ENCODE results near the gene TMEM106A. TPM values are rescaled to one million over a fixed set of nuclear protein-coding genes. Genes with fewer than 3 reads are reported as not detected.

TMEM106A gene
- total and polyA plus RNA-seq, 2 of the 13 experiments (the other 11 are each of a cell fraction or from before 2014, with no cell fraction given) = 16.9 to 35.9 TPM

- TF ChIP-seq ZFP91 (CRISPR knock-in tag; IDR thresholded peaks at IDR 0.05; ENCODE audit: borderline replicate concordance) = peak; percentile 79; the same call in 1 of the 2 replicates
- 0 out of 2 replicates have a peak, but pooled peaks have one; percentile 3 for TF ChIP-seq KMT2B (CRISPR knock-in tag; IDR thresholded peaks at IDR 0.05)
- TF ChIP-seq ZNF687 (CRISPR knock-in tag; IDR thresholded peaks at IDR 0.05) = peak; percentile 85
- TF ChIP-seq KDM2A (CRISPR knock-in tag; IDR thresholded peaks at IDR 0.05; ENCODE audit: borderline replicate concordance, low read depth) = 0 out of 2 replicates have a peak, but pooled peaks have one; percentile 4
- TF ChIP-seq TGIF2 (CRISPR knock-in tag; IDR thresholded peaks at IDR 0.05) = no peak; the same call in 1 of the 2 replicates
- TF ChIP-seq MIER2 (CRISPR knock-in tag; IDR thresholded peaks at IDR 0.05) = no peak
- peak; percentile 44; the same call in 1 of the 2 replicates for TF ChIP-seq IRX3 (CRISPR knock-in tag; IDR thresholded peaks at IDR 0.05; ENCODE audit: borderline replicate concordance, low read depth)
- TF ChIP-seq SNAPC2 (CRISPR knock-in tag; IDR thresholded peaks at IDR 0.05) = no peak
- TF ChIP-seq ZBTB7B (CRISPR knock-in tag; IDR thresholded peaks at IDR 0.05) = no peak
- TF ChIP-seq ATF4 (CRISPR knock-in tag; IDR thresholded peaks at IDR 0.05) = no peak
- peak; percentile 38; the same call in 1 of the 2 replicates for TF ChIP-seq ARHGAP35 (CRISPR knock-in tag; IDR thresholded peaks at IDR 0.05; ENCODE audit: borderline replicate concordance)
- no peak for TF ChIP-seq ZNF577 (CRISPR knock-in tag; IDR thresholded peaks at IDR 0.05; ENCODE audit: borderline replicate concordance, low read depth)
- TF ChIP-seq TCF7L2 (IDR thresholded peaks at IDR 0.05; ENCODE audit: low read depth, low read length) = no peak
- TF ChIP-seq FOXM1 (CRISPR knock-in tag; IDR thresholded peaks at IDR 0.05) = peak; percentile 51; the same call in 1 of the 2 replicates
- TF ChIP-seq ZNF329 (CRISPR knock-in tag; IDR thresholded peaks at IDR 0.05; ENCODE audit: low read depth) = peak; percentile 8; the same call in 1 of the 2 replicates
- 0 out of 2 replicates have a peak, but pooled peaks have one; percentile 70 for TF ChIP-seq PAF1 (CRISPR knock-in tag; IDR thresholded peaks at IDR 0.05)
- TF ChIP-seq NKX3-1 (CRISPR knock-in tag; IDR thresholded peaks at IDR 0.05) = 0 out of 2 replicates have a peak, but pooled peaks have one; percentile 9
- 0 out of 2 replicates have a peak, but pooled peaks have one; percentile 60 for TF ChIP-seq EHMT2 (IDR thresholded peaks at IDR 0.05; ENCODE audit: borderline replicate concordance, low read depth, low read length)
- TF ChIP-seq ZNF468 (CRISPR knock-in tag; IDR thresholded peaks at IDR 0.05) = 0 out of 2 replicates have a peak, but pooled peaks have one; percentile 71
- no peak for TF ChIP-seq HDAC1 (CRISPR knock-in tag; IDR thresholded peaks at IDR 0.05)
- no peak for TF ChIP-seq TEAD2 (CRISPR knock-in tag; IDR thresholded peaks at IDR 0.05)
- TF ChIP-seq SPEN (CRISPR knock-in tag; IDR thresholded peaks at IDR 0.05; ENCODE audit: low read depth) = 0 out of 2 replicates have a peak, but pooled peaks have one; percentile 9
- TF ChIP-seq NONO (IDR thresholded peaks at IDR 0.05) = no peak
- 0 out of 2 replicates have a peak, but pooled peaks have one; percentile 5 for TF ChIP-seq NONO (CRISPR knock-in tag; conservative IDR thresholded peaks at IDR 0.05)
- no peak for TF ChIP-seq POLR2G (IDR thresholded peaks at IDR 0.05; ENCODE audit: low read depth, low read length)
Measured at GRCh38 chr17:43216369-43216761, 4.7 kb downstream of the TMEM106A start (continued).

Measured in HepG2 (cell line).